Measurements from ENCODE around the gene ITGA1. TPM values are rescaled to one million over a fixed set of nuclear protein-coding genes. Genes with fewer than 3 reads are reported as not detected.

Gene ITGA1
- total RNA-seq, 4 donors from 2014 or later, result 41.8 to 94.0 (median 69.6) TPM

DNA sequence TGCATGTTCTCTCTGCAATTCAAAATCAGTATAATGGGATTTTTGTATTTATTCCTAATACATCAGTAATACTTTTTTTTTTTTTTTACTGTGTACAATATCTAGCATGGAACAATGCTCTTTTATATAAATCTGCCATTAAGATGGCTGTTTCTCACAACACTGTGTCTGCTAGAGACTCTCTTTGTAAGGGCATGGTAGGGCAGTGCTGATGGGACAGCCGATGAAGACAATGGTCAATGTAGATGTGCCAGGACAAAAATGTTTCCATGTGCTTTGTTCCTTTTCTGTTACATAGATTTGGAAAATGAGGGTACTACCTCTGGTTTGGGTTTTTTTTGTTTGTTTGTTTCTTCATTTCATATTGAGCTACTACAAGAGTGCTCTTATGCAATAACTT is 106.1 kb downstream of the ITGA1 start:
- no peak for DNase-seq
- TF ChIP-seq CTCF (IDR thresholded peaks at IDR 0.05), result no peak
- no peak for TF ChIP-seq POLR2A (IDR thresholded peaks at IDR 0.05)
- Histone ChIP-seq H3K9me3 (no peaks in the 10 kb centered on the region), H3K36me3 (no peaks in the 10 kb centered on the region), H3K27ac (peak overlapping the region; percentile 32 to 71), H3K27me3 (no peaks in the 10 kb centered on the region), H3K4me3 (no peak overlapping the region), H3K4me1 (peaks cover 0 to 6% of the 10 kb centered on the region in 2 donors)
- intact Hi-C loops (cut with DNase I; ENCODE audit: low total_unique reads), result no loop called here

DNA sequence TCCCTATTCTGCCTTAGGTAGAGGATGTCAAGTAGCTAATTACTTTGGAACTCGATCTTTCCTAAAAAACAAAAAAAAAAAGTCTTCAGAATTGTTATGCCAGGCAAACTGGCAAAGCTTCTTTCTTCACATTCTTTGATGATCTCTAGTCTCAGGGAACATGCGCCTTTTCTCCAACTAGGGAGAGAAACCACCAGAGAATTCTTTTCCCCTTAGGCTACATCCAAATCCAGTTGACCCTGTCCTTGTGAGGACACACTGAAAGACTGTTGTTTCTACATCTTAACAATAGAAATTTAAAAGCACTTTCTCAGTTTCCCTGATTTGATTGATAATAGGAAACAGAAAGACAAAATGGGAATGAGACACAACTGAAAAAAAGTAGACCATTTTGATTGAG is 106.7 kb downstream of the ITGA1 start:
- no peak overlapping the region for H3K4me3 ChIP-seq
- no peaks in the 10 kb centered on the region for H3K36me3 ChIP-seq
- peaks cover 0 to 6% of the 10 kb centered on the region in 2 donors for H3K4me1 ChIP-seq
- TF ChIP-seq POLR2A (IDR thresholded peaks at IDR 0.05) (no peak), CTCF (IDR thresholded peaks at IDR 0.05) (no peak)
- no peaks in the 10 kb centered on the region for H3K9me3 ChIP-seq
- intact Hi-C loops (cut with DNase I; ENCODE audit: low total_unique reads), result no loop called here
- no peaks in the 10 kb centered on the region for H3K27me3 ChIP-seq
- peak overlapping the region; percentile 32 to 71 for H3K27ac ChIP-seq
- no peak for DNase-seq

DNA sequence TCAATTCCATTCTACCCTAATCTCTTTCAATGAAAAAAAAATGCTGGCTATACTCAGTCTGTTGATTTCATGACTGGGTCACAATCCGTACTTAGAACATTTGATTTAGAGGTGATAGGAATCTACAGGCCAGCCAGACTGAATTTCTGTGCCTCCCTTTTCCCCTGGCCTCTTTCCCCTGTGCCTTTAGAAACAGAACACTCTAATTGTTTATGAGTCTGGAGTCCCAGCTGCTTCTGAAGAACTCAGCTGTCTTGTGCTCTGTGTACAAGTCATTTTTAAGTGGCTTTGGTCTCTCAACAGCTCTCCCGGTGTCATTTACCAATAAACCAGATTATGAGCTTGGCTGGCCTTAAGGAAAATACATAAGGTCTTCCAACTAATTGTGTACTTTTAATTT is 107.4 kb downstream of the ITGA1 start:
- no peak for TF ChIP-seq POLR2A (IDR thresholded peaks at IDR 0.05)
- TF ChIP-seq CTCF (IDR thresholded peaks at IDR 0.05), result no peak

GRCh38 chr5:52895572-52896413 is 108.1 kb downstream of the ITGA1 start:
- Histone ChIP-seq H3K9me3 (no peaks in the 10 kb centered on the region), H3K36me3 (no peaks in the 10 kb centered on the region), H3K4me1 (peaks cover 0 to 6% of the 10 kb centered on the region in 2 donors), H3K4me3 (no peak overlapping the region), H3K27ac (peak overlapping the region; percentile 56 to 71), H3K27me3 (no peaks in the 10 kb centered on the region)
- no peak for DNase-seq
- no peak for TF ChIP-seq POLR2A (IDR thresholded peaks at IDR 0.05)
- TF ChIP-seq CTCF (IDR thresholded peaks at IDR 0.05), result no peak
- intact Hi-C loops (cut with DNase I; ENCODE audit: low total_unique reads), result no loop called here

More for the DNA sequence above, 107.4 kb downstream of the ITGA1 start:
- H3K4me3 ChIP-seq, result no peak overlapping the region
- intact Hi-C loops (cut with DNase I; ENCODE audit: low total_unique reads), result no loop called here
- no peaks in the 10 kb centered on the region for H3K27me3 ChIP-seq
- H3K36me3 ChIP-seq, result no peaks in the 10 kb centered on the region
- H3K4me1 ChIP-seq, result peaks cover 0 to 6% of the 10 kb centered on the region in 2 donors
- no peaks in the 10 kb centered on the region for H3K9me3 ChIP-seq
- DNase-seq, result peak in 1 of 2 donors; percentile 39
- peak overlapping the region; percentile 56 to 71 for H3K27ac ChIP-seq

- no peaks in the 10 kb centered on the region for H3K9me3 ChIP-seq
- peak overlapping the region in 1 of 2 donors; percentile 71 for H3K27ac ChIP-seq
- no peaks in the 10 kb centered on the region for H3K36me3 ChIP-seq
- TF ChIP-seq CTCF (IDR thresholded peaks at IDR 0.05) (no peak), POLR2A (IDR thresholded peaks at IDR 0.05) (no peak)
- H3K4me3 ChIP-seq, result no peak overlapping the region
- intact Hi-C loops (cut with DNase I; ENCODE audit: low total_unique reads), result no loop called here
- H3K27me3 ChIP-seq, result no peaks in the 10 kb centered on the region
- peaks cover 0 to 6% of the 10 kb centered on the region in 2 donors for H3K4me1 ChIP-seq
- DNase-seq, result no peak
Observed at GRCh38 chr5:52896534-52897237, 109.0 kb downstream of the ITGA1 start.
